Suprapubic skin (tissue), 3 donors: Measurements from ENCODE around the gene RPL21.

Experiments
- CTCF ChIP-seq, 2 donors: fragments of 200-600 bp in 1 of 2; fragments of 450-650 bp in 1 of 2; sonication (generic) in 1 of 2; IDR thresholded peaks; one replicate each; pipeline ENCODE4 v1.5.1; 2016 to 2019; ENCODE audit warnings: antibody characterized with exemption in 2 of 2, mild to moderate bottlenecking in 1 of 2, moderate library complexity in 1 of 2
- EP300 ChIP-seq: sonication (generic); formaldehyde crosslinking; IDR thresholded peaks from one replicate; pipeline ENCODE4 v1.6.1; 2017; ENCODE audit warnings: antibody characterized with exemption
- POLR2A ChIP-seq, 2 donors: fragments of 450-650 bp; IDR thresholded peaks; one replicate each; pipeline ENCODE4 v1.6.1; 2017; ENCODE audit warnings: antibody characterized with exemption in 2 of 2, mild to moderate bottlenecking in 2 of 2, moderate library complexity in 2 of 2

GRCh38 chr13:27226991-27227390, 24.4 kb upstream of the RPL21 start:
- TF ChIP-seq CTCF (IDR thresholded peaks at IDR 0.05) (no peak), POLR2A (IDR thresholded peaks at IDR 0.05) (no peak), EP300 (no peak)
